ENCODE data around the gene ART5. TPM values are rescaled to one million over a fixed set of nuclear protein-coding genes. Genes with fewer than 3 reads are reported as not detected.

Gene ART5
- polyA plus RNA-seq, 3 donors: not detected

DNA sequence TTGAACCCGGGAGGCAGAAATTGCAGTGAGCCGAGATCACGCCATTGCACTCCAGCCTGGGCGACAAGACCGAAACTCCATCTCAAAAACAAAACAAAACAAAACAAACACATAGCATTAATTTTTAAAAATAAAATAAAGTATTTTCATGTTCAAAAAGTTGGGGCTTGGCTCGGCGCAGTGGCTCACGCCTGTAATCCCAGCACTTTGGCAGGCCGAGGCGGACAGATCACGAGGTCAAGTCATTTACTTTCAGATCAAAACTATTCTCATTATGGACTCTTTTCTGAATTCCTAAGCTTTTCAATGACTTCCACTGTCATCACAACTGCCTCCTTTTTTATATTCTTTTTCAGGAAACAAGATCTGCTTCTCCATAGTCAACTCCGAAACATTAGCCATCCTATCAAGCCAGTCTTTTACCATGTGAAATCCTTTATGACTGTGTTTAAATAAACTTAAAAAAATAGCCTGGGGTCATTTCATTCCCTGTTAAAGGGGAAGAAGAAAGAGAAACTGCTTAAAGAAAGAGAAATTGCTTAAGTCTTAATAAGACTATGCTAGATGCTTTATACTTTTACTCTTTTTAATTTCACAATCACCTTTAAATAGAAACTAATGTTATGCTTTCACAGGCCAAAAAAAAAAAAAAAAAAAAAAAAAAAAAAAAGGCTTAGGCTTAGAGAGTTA, 42.5 kb upstream of the ART5 start:
- no peaks in the 10 kb centered on the region for H3K9me3 ChIP-seq (replicated peaks in 1 of 2; ENCODE audit: control insufficient read depth in 1 of 2, insufficient read depth in 1 of 2, low read length in 2 of 2)
- Mint-ChIP-seq H3K27me3 (ENCODE audit: low read depth in 3 of 3) (no peaks in the 10 kb centered on the region), H3K4me1 (no peaks in the 10 kb centered on the region), H3K27ac (peak overlapping the region in 4 of 7 donors; percentile 6 to 58 (median 42)), H3K9me3 (no peaks in the 10 kb centered on the region), H3K4me3 (no peak overlapping the region), H3K36me3 (peaks cover 83 to 94% of the 10 kb centered on the region in 2 donors)
- DNase-seq: no peak
- no peaks in the 10 kb centered on the region for H3K79me2 ChIP-seq (ENCODE audit: insufficient read depth, low read length)
- H3K27ac ChIP-seq (ENCODE audit: low read depth in 1 of 2, low read length in 2 of 2): no peak overlapping the region
- peaks cover 85 to 94% of the 10 kb centered on the region in 2 donors for H3K36me3 ChIP-seq (replicated peaks in 1 of 2; ENCODE audit: control insufficient read depth in 1 of 2, insufficient read depth in 2 of 2, low read length in 2 of 2)
- intact Hi-C loops (cut with micrococcal nuclease): no loop called here
- no peak overlapping the region for H3K9ac ChIP-seq (ENCODE audit: insufficient read depth, low read length, poor library complexity, severe bottlenecking)
- H4K20me1 ChIP-seq (ENCODE audit: insufficient read depth, low read length): no peaks in the 10 kb centered on the region
- no peaks in the 10 kb centered on the region for H3K4me1 ChIP-seq (ENCODE audit: control insufficient read depth in 1 of 2, insufficient read depth in 2 of 2, low read length in 2 of 2)
- H3K4me2 ChIP-seq (replicated peaks; ENCODE audit: extremely low read depth, low read length, poor library complexity, severe bottlenecking): no peak overlapping the region
- TF ChIP-seq, protein P1, sequence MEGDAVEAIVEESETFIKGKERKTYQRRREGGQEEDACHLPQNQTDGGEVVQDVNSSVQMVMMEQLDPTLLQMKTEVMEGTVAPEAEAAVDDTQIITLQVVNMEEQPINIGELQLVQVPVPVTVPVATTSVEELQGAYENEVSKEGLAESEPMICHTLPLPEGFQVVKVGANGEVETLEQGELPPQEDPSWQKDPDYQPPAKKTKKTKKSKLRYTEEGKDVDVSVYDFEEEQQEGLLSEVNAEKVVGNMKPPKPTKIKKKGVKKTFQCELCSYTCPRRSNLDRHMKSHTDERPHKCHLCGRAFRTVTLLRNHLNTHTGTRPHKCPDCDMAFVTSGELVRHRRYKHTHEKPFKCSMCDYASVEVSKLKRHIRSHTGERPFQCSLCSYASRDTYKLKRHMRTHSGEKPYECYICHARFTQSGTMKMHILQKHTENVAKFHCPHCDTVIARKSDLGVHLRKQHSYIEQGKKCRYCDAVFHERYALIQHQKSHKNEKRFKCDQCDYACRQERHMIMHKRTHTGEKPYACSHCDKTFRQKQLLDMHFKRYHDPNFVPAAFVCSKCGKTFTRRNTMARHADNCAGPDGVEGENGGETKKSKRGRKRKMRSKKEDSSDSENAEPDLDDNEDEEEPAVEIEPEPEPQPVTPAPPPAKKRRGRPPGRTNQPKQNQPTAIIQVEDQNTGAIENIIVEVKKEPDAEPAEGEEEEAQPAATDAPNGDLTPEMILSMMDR (IDR thresholded peaks at IDR 0.05): no peak
- H3K27me3 ChIP-seq (ENCODE audit: control insufficient read depth in 2 of 2, insufficient read depth in 2 of 2, low read length in 2 of 2): no peaks in the 10 kb centered on the region
- WGBS (ENCODE audit: insufficient coverage): 92% methylated on average over 6 of the region's 12 CpGs
- no peak overlapping the region for H3K4me3 ChIP-seq (replicated peaks in 1 of 3; ENCODE audit: low read depth in 2 of 3, low read length in 3 of 3)
- no peak overlapping the region for H2AFZ ChIP-seq (ENCODE audit: insufficient read depth, low read depth, low read length, poor library complexity, severe bottlenecking)

DNA sequence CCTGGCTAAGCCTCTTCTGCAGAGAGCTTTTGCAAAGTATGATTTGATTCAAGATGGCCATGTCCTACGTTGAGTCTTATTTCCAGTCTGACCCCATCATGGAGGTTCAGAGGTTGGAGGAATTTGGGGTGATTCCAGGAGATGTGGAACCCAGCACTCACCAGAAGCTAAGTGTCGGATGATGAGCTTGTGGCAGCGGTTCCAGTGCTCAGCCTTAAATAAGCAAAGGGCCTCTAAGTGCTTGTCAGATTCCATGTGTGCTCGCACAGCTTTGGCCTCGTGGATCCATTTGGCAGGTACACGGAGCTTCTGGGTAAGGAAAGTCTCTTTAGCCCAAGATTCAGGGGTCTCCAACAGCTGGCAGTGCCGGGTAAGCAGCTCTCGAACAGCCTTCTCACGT, 41.2 kb upstream of the ART5 start:
- Histone ChIP-seq H3K4me3 (replicated peaks in 1 of 3; ENCODE audit: low read depth in 2 of 3, low read length in 3 of 3) (no peak overlapping the region), H3K27ac (ENCODE audit: low read depth in 1 of 2, low read length in 2 of 2) (no peak overlapping the region), H3K79me2 (ENCODE audit: insufficient read depth, low read length) (no peaks in the 10 kb centered on the region), H3K36me3 (replicated peaks in 1 of 2; ENCODE audit: control insufficient read depth in 1 of 2, insufficient read depth in 2 of 2, low read length in 2 of 2) (peaks cover 92 to 100% of the 10 kb centered on the region in 2 donors), H2AFZ (ENCODE audit: insufficient read depth, low read depth, low read length, poor library complexity, severe bottlenecking) (no peak overlapping the region), H3K27me3 (ENCODE audit: control insufficient read depth in 2 of 2, insufficient read depth in 2 of 2, low read length in 2 of 2) (no peaks in the 10 kb centered on the region), H3K4me2 (replicated peaks; ENCODE audit: extremely low read depth, low read length, poor library complexity, severe bottlenecking) (no peak overlapping the region), H3K9ac (ENCODE audit: insufficient read depth, low read length, poor library complexity, severe bottlenecking) (no peak overlapping the region), H4K20me1 (ENCODE audit: insufficient read depth, low read length) (no peaks in the 10 kb centered on the region), H3K4me1 (ENCODE audit: control insufficient read depth in 1 of 2, insufficient read depth in 2 of 2, low read length in 2 of 2) (no peaks in the 10 kb centered on the region), H3K9me3 (replicated peaks in 1 of 2; ENCODE audit: control insufficient read depth in 1 of 2, insufficient read depth in 1 of 2, low read length in 2 of 2) (no peaks in the 10 kb centered on the region)
- H3K36me3 Mint-ChIP-seq: peaks cover 91 to 96% of the 10 kb centered on the region in 2 donors
- DNase-seq: no peak
- intact Hi-C loops (cut with micrococcal nuclease): no loop called here
- H3K9me3 Mint-ChIP-seq: no peaks in the 10 kb centered on the region
- H3K4me3 Mint-ChIP-seq: no peak overlapping the region
- WGBS (ENCODE audit: insufficient coverage): 97% methylated on average over 5 of the region's 9 CpGs
- peak overlapping the region in 1 of 7 donors; percentile 72 for H3K27ac Mint-ChIP-seq
- H3K4me1 Mint-ChIP-seq: no peaks in the 10 kb centered on the region
- H3K27me3 Mint-ChIP-seq (ENCODE audit: low read depth in 3 of 3): no peaks in the 10 kb centered on the region
- TF ChIP-seq, protein P1 (IDR thresholded peaks at IDR 0.05): no peak
